Activated CD4-positive, alpha-beta memory T cell treated with anti-CD3 and anti-CD28 coated beads for 36 hours (primary cell): ENCODE measurements around the gene SKOR2. TPM values are rescaled to one million over a fixed set of nuclear protein-coding genes. Genes with fewer than 3 reads are reported as not detected.
A peak's percentile ranks its signal among the peaks of the same experiment; 100 is the strongest.
"Not testable (repeated sequence)": the region's sequence is repeated elsewhere in the genome, so short reads cannot be mapped to it uniquely, and the experiment has no call there.

Source experiments
- CTCF ChIA-PET: fragments of 350-600 bp; sonication (Branson Sonifier 250); formaldehyde crosslinking; loops from one replicate; lab custom pipeline; 2021; ENCODE audit warnings: antibody characterized with exemption, inconsistent platforms; lab: Charles Lee
- POLR2A ChIA-PET: fragments of 350-600 bp; sonication (Branson Sonifier 250); formaldehyde crosslinking; loops from one replicate; lab custom pipeline; 2021; ENCODE audit warnings: antibody characterized with exemption; lab: Charles Lee
- DNase-seq: peaks from one replicate; pipeline ENCODE4 v3.0.0-alpha.2; 2020
- H3K27ac Mint-ChIP-seq: one replicate; pipeline ENCODE4 v1.8.0; 2021; ENCODE audit warnings: mixed read lengths
- H3K27me3 Mint-ChIP-seq: one replicate; pipeline ENCODE4 v1.8.0; 2021; ENCODE audit warnings: mixed read lengths
- H3K36me3 Mint-ChIP-seq: one replicate; pipeline ENCODE4 v1.8.0; 2021; ENCODE audit warnings: mixed read lengths
- H3K4me1 Mint-ChIP-seq: one replicate; pipeline ENCODE4 v1.8.0; 2021; ENCODE audit warnings: low read depth, mixed read lengths
- H3K4me3 Mint-ChIP-seq: one replicate; pipeline ENCODE4 v1.8.0; 2021; ENCODE audit warnings: mild to moderate bottlenecking, mixed read lengths
- H3K9me3 Mint-ChIP-seq: one replicate; pipeline ENCODE4 v1.8.0; 2021; ENCODE audit warnings: mixed read lengths
- intact Hi-C: fragments of 100-400 bp; cut with micrococcal nuclease; formaldehyde crosslinking; loops from one replicate; pipeline ENCODE4 v1.15.1; 2023
- total RNA-seq, 2 experiments: library from RNA; stranded (reverse); gene quantifications; one replicate each; pipeline ENCODE4 v1.2.3, GENCODE V29; 2021

The SKOR2 gene
- total RNA-seq, 2 experiments from 2014 or later, result not detected

GRCh38 chr18:47179520-47179919 is 71.9 kb downstream of the SKOR2 start:
- ChIA-PET CTCF (no interaction called here), POLR2A (no interaction called here)
- Mint-ChIP-seq H3K27ac (no peak overlapping the region), H3K36me3 (peaks cover 3% of the 10 kb centered on the region), H3K9me3 (peaks cover 6% of the 10 kb centered on the region), H3K4me3 (no peak overlapping the region), H3K27me3 (peaks cover 3% of the 10 kb centered on the region), H3K4me1 (peaks cover 2% of the 10 kb centered on the region)
- no peak for DNase-seq
- intact Hi-C loops, result loop anchor here (10.0 kb wide), 1 partner anchor 265 kb away; the partner anchor contains the start of genes KATNAL2 and PIAS2

- DNase-seq, result peak; percentile 94
- Mint-ChIP-seq H3K4me1 (peaks cover 2% of the 10 kb centered on the region), H3K27ac (peak within 1 kb of the TSS; percentile 66), H3K27me3 (no peaks in the 10 kb centered on the region), H3K36me3 (no peaks in the 10 kb centered on the region), H3K9me3 (no peaks in the 10 kb centered on the region), H3K4me3 (no peak within 1 kb of the TSS)
- CTCF ChIA-PET, result no interaction called here
- intact Hi-C loops, result loop anchor here (1.0 to 10.0 kb wide), 3 partner anchors 26 to 261 kb away; partner anchors contain the start of genes HDHD2, KATNAL2 and PIAS2
- POLR2A ChIA-PET, result no interaction called here
Observed at GRCh38 chr18:47175898-47176575, 75.4 kb downstream of the SKOR2 start, which contains the start of gene IER3IP1. Gene IER3IP1 (minus strand): TSS chr18:47176364. CDS start chr18:47176277, 87 bp downstream.

GRCh38 chr18:47175283-47175897 is 76.1 kb downstream of the SKOR2 start:
- CTCF ChIA-PET, result interaction anchor here (1.0 to 1.4 kb wide), 3 partner anchors 11 to 29 kb away, joined by 3 to 4 read pairs (median 3); no protein-coding TSS in a partner anchor
- no peaks in the 10 kb centered on the region for H3K36me3 Mint-ChIP-seq
- no peak overlapping the region for H3K4me3 Mint-ChIP-seq
- H3K4me1 Mint-ChIP-seq, result peaks cover 2% of the 10 kb centered on the region
- POLR2A ChIA-PET, result interaction anchor here (1.0 kb wide), 1 partner anchor 55 kb away, joined by 4 read pairs; no protein-coding TSS in a partner anchor
- H3K27me3 Mint-ChIP-seq, result no peaks in the 10 kb centered on the region
- intact Hi-C loops, result loop anchor here (10.0 kb wide), 1 partner anchor 261 kb away; the partner anchor contains the start of genes KATNAL2 and PIAS2
- H3K27ac Mint-ChIP-seq, result peak overlapping the region; percentile 66
- no peaks in the 10 kb centered on the region for H3K9me3 Mint-ChIP-seq
- DNase-seq, result no peak

- no peak overlapping the region for H3K4me3 Mint-ChIP-seq
- intact Hi-C loops, result loop anchor here (10.0 kb wide), 1 partner anchor 260 kb away; the partner anchor contains the start of genes KATNAL2 and PIAS2
- H3K4me1 Mint-ChIP-seq, result peaks cover 3% of the 10 kb centered on the region
- no peak overlapping the region for H3K27ac Mint-ChIP-seq
- no peaks in the 10 kb centered on the region for H3K9me3 Mint-ChIP-seq
- CTCF ChIA-PET, result interaction anchor here (1.0 to 1.4 kb wide), 3 partner anchors 10 to 30 kb away, joined by 3 to 4 read pairs (median 3); no protein-coding TSS in a partner anchor
- no peaks in the 10 kb centered on the region for H3K27me3 Mint-ChIP-seq
- POLR2A ChIA-PET, result interaction anchor here (1.0 kb wide), 1 partner anchor 54 kb away, joined by 4 read pairs; no protein-coding TSS in a partner anchor
- DNase-seq, result no peak
- H3K36me3 Mint-ChIP-seq, result no peaks in the 10 kb centered on the region
Observed at GRCh38 chr18:47174545-47175116, 76.8 kb downstream of the SKOR2 start.

DNA sequence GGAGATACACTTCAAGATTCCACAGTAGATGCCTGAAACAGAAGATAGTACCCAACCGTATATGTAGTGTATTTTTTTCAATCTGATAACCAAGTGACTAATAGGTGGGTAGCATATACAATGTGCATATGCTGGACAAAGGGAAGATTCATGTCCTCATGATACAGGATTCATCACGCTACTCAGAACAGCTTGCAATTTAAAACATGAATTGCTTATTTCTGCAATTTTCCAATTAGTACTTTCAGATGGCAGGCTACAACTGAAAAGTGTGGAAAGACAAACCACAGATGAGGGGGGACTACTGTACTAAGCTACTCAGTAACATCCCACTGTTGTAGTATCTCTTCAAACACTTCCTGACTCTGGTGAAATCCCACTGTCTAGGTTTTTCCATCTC is 79.0 kb downstream of the SKOR2 start:
- ChIA-PET POLR2A (interaction anchor here (0.7 kb wide), 1 partner anchor 23 kb away, joined by 3 read pairs; no protein-coding TSS in a partner anchor), CTCF (no interaction called here)
- Mint-ChIP-seq H3K9me3 (no peaks in the 10 kb centered on the region), H3K4me3 (no peak overlapping the region), H3K36me3 (no peaks in the 10 kb centered on the region), H3K4me1 (peaks cover 13% of the 10 kb centered on the region), H3K27ac (no peak overlapping the region), H3K27me3 (no peaks in the 10 kb centered on the region)
- no peak for DNase-seq
- intact Hi-C loops, result loop anchor here (10.0 kb wide), 1 partner anchor 258 kb away; the partner anchor contains the start of genes KATNAL2 and PIAS2

DNA sequence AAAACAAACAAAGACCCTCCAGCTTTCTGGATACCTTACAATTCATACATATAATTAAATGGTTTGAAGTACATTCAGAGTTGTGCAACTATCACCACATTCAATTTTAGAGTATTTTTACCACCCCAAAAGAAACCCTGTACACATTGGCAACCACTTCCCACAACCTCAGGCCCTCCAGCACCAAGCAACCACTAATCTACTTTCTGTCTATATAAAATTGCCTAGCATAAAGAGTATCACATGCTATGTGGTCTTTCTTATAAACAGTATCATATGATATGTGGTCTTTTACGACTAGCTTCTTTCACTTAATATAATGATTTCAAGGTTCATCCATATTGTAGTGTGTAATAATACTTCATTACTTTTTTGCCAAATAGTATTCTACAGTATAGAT is 82.5 kb downstream of the SKOR2 start:
- CTCF ChIA-PET, result interaction anchor here (0.7 to 0.9 kb wide), 2 partner anchors 19 to 48 kb away, joined by 3 read pairs; partner anchors contain the start of gene HDHD2
- H3K4me1 Mint-ChIP-seq, result peaks cover 27% of the 10 kb centered on the region
- H3K36me3 Mint-ChIP-seq, result peaks cover 2% of the 10 kb centered on the region
- no peak overlapping the region for H3K4me3 Mint-ChIP-seq
- no peak for DNase-seq
- no peak overlapping the region for H3K27ac Mint-ChIP-seq
- POLR2A ChIA-PET, result interaction anchor here (1.3 kb wide), 1 partner anchor 49 kb away, joined by 5 read pairs; no protein-coding TSS in a partner anchor
- H3K27me3 Mint-ChIP-seq, result no peaks in the 10 kb centered on the region
- no peaks in the 10 kb centered on the region for H3K9me3 Mint-ChIP-seq
- intact Hi-C loops, result no loop called here

- Mint-ChIP-seq H3K27ac (no peak overlapping the region), H3K27me3 (no peaks in the 10 kb centered on the region), H3K36me3 (peaks cover 2% of the 10 kb centered on the region), H3K9me3 (no peaks in the 10 kb centered on the region), H3K4me1 (peaks cover 30% of the 10 kb centered on the region), H3K4me3 (no peak overlapping the region)
- no peak for DNase-seq
- ChIA-PET CTCF (interaction anchor here (0.7 to 0.9 kb wide), 2 partner anchors 18 to 48 kb away, joined by 3 read pairs; partner anchors contain the start of gene HDHD2), POLR2A (interaction anchor here (1.3 kb wide), 1 partner anchor 49 kb away, joined by 5 read pairs; no protein-coding TSS in a partner anchor)
- intact Hi-C loops, result no loop called here
Observed at GRCh38 chr18:47168509-47168908, 83.0 kb downstream of the SKOR2 start.

DNA sequence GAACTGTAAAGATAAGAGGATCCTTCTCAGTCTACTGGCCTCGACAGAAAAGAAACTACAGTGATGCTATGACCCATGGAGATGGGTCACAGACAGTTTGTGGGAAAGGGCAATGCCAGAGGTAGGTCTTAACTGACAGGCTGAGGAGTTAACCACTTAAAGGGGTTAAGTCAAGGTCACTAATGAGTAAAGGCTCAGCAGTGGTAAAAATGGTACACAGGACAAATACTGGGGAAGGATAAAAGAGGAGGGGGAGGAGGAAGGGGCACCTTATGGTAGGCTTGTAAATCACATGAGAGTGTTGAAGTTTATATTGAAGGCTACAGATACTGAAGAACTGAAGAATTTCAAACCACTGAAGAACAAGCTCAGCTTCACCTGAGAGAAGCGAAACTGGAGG is 85.2 kb downstream of the SKOR2 start:
- no peak overlapping the region for H3K4me3 Mint-ChIP-seq
- ChIA-PET CTCF (no interaction called here), POLR2A (no interaction called here)
- no peaks in the 10 kb centered on the region for H3K9me3 Mint-ChIP-seq
- H3K27ac Mint-ChIP-seq, result no peak overlapping the region
- H3K27me3 Mint-ChIP-seq, result no peaks in the 10 kb centered on the region
- H3K4me1 Mint-ChIP-seq, result peaks cover 39% of the 10 kb centered on the region
- intact Hi-C loops, result no loop called here
- no peak for DNase-seq
- peaks cover 2% of the 10 kb centered on the region for H3K36me3 Mint-ChIP-seq

GRCh38 chr18:47163241-47163640 is 88.2 kb downstream of the SKOR2 start:
- Mint-ChIP-seq H3K9me3 (no peaks in the 10 kb centered on the region), H3K4me1 (peaks cover 28% of the 10 kb centered on the region), H3K4me3 (no peak overlapping the region), H3K27me3 (no peaks in the 10 kb centered on the region), H3K36me3 (peaks cover 3% of the 10 kb centered on the region), H3K27ac (peak overlapping the region; percentile 42)
- intact Hi-C loops, result no loop called here
- DNase-seq, result peak; percentile 21
- ChIA-PET POLR2A (interaction anchor here (1.0 kb wide), 1 partner anchor 13 kb away, joined by 3 read pairs; the partner anchor contains the start of gene HDHD2), CTCF (no interaction called here)

DNA sequence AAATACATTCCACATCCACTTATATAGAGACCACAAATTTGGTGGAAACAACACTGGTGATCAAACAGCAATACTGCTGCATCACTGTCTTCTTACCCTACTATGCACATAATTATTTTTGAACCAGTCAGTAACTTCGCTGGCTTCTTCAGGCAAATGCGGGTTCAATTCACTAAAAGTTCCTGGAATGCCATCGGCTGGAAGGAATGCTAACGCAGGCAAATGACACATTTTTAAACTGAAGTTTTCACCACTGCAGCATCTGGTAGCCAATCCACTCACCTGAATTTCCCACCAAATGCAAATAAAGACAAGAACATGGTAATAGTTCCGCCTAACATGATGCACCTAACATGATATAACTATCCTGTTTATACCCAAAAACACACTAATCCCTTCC is 91.2 kb downstream of the SKOR2 start:
- POLR2A ChIA-PET, result no interaction called here
- DNase-seq, result no peak
- peaks cover 23% of the 10 kb centered on the region for H3K4me1 Mint-ChIP-seq
- peaks cover 6% of the 10 kb centered on the region for H3K36me3 Mint-ChIP-seq
- CTCF ChIA-PET, result no interaction called here
- H3K27me3 Mint-ChIP-seq, result no peaks in the 10 kb centered on the region
- intact Hi-C loops, result no loop called here
- H3K27ac Mint-ChIP-seq, result no peak overlapping the region
- no peak overlapping the region for H3K4me3 Mint-ChIP-seq
- H3K9me3 Mint-ChIP-seq, result no peaks in the 10 kb centered on the region

DNA sequence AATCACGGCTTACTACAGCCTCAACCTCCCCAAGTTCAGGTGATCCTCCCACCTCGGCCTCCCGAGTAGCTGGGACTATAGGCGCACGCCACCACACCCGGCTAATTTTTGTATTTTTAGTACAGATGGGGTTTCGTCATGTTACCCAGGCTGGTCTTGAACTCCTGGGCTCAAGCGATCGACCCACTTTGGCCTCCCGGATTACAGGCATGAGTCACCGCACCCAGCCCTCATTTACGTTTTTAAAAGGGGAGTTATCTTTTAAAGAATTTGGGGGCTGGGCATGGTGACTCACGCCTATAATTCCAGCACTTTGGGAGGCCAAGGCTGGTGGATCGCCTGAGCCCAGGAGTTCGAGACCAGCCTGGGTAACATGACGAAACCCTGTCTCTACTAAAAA is 93.1 kb downstream of the SKOR2 start:
- intact Hi-C loops, result not testable (repeated sequence)

More for the DNA sequence above, 93.1 kb downstream of the SKOR2 start:
- CTCF ChIA-PET, result interaction anchor here (1.4 kb wide), 1 partner anchor 8 kb away, joined by 3 read pairs; the partner anchor contains the start of gene HDHD2
- H3K4me3 Mint-ChIP-seq, H3K27ac Mint-ChIP-seq, H3K4me1 Mint-ChIP-seq, DNase-seq, H3K9me3 Mint-ChIP-seq, H3K27me3 Mint-ChIP-seq, POLR2A ChIA-PET: not testable (repeated sequence)
- H3K36me3 Mint-ChIP-seq, result peaks cover 11% of the 10 kb centered on the region
